ENCODE results near the gene FRA10AC1. TPM values are rescaled to one million over a fixed set of nuclear protein-coding genes. Genes with fewer than 3 reads are reported as not detected.

Gene FRA10AC1
- total and polyA plus RNA-seq, 2 of the 4 experiments (the other 2 are of a cell fraction) = 1.6 to 4.9 TPM

- Histone ChIP-seq H3K9me1 (ENCODE audit: insufficient read depth, low read length) (no peaks in the 10 kb centered on the region), H3K4me3 (ENCODE audit: insufficient read depth, low read depth, low read length) (no peak overlapping the region), H2BK5ac (ENCODE audit: low read depth, low read length, poor library complexity, severe bottlenecking) (no peak overlapping the region), H4K20me1 (ENCODE audit: insufficient read depth, low read length) (no peaks in the 10 kb centered on the region), H3K23ac (ENCODE audit: low read depth, low read length) (no peak overlapping the region), H3K4me1 (ENCODE audit: control insufficient read depth, insufficient read depth, low read length) (no peaks in the 10 kb centered on the region), H3K9me3 (ENCODE audit: control insufficient read depth, insufficient read depth, low read length) (no peaks in the 10 kb centered on the region), H4K91ac (ENCODE audit: insufficient read depth, low read depth, low read length) (no peak overlapping the region), H4K5ac (ENCODE audit: low read depth, low read length) (no peak overlapping the region), H3K79me1 (ENCODE audit: low read depth in 1 of 2, low read length in 2 of 2) (no peaks in the 10 kb centered on the region), H2AFZ (replicated peaks; ENCODE audit: low read length, poor library complexity) (no peak overlapping the region), H2BK120ac (ENCODE audit: low read depth, low read length) (no peak overlapping the region), H2BK15ac (ENCODE audit: low read depth, low read length) (no peak overlapping the region), H3K36me3 (ENCODE audit: control insufficient read depth, insufficient read depth, low read length) (no peaks in the 10 kb centered on the region), H3K27me3 (ENCODE audit: control insufficient read depth, insufficient read depth, low read length) (peaks cover 9% of the 10 kb centered on the region), H3K4me2 (ENCODE audit: low read depth, low read length) (no peak overlapping the region), H2AK5ac (ENCODE audit: low read depth, low read length) (no peak overlapping the region), H3K56ac (ENCODE audit: extremely low read depth, insufficient read depth, low read length) (no peak overlapping the region), H3K4ac (ENCODE audit: low read depth, low read length) (no peak overlapping the region), H4K8ac (ENCODE audit: low read depth in 2 of 2, low read length in 2 of 2) (no peak overlapping the region), H2BK20ac (ENCODE audit: low read depth, low read length) (no peak overlapping the region), H2AK9ac (replicated peaks; ENCODE audit: low read depth, low read length, poor library complexity) (no peak overlapping the region), H3K9ac (ENCODE audit: low read depth, low read length) (no peak overlapping the region), H3K27ac (ENCODE audit: insufficient read depth, low read length) (no peak overlapping the region), H3K14ac (replicated peaks; ENCODE audit: low read depth, low read length) (no peak overlapping the region), H3K18ac (ENCODE audit: low read depth, low read length) (no peak overlapping the region)
- BruUV-seq (replicated peaks) = no TSS peak
- TF ChIP-seq BHLHE40 (IDR thresholded peaks at IDR 0.05; ENCODE audit: low read depth, low read length) (no peak), POLR2A (IDR thresholded peaks at IDR 0.05; ENCODE audit: low read depth, low read length) (no peak), CEBPB (IDR thresholded peaks at IDR 0.05; ENCODE audit: low read depth, low read length) (no peak), MAFK (IDR thresholded peaks at IDR 0.05; ENCODE audit: low read depth, low read length) (no peak)
- intact Hi-C loops (cut with micrococcal nuclease) (no loop called here), dilution Hi-C loops (cut with HindIII; ENCODE audit: low sequenced_read_pairs, unreplicated experiment) (no loop called here), in situ Hi-C loops (cut with MboI; ENCODE audit: low sequenced_read_pairs) (no loop called here)
- CTCF ChIA-PET = interaction anchor here (0.5 kb wide), 1 partner anchor 82 kb away, joined by 3 read pairs; no protein-coding TSS in a partner anchor
- DNase-seq (no peak), ATAC-seq (ENCODE audit: low read depth) (no peak)
- POLR2A ChIA-PET (ENCODE audit: unreplicated experiment) = no interaction called here
Measured at GRCh38 chr10:93722550-93722949, 20.2 kb upstream of the FRA10AC1 start.
